Endothelial cell of umbilical vein (primary cell): ENCODE measurements around the gene LPIN1. TPM values are rescaled to one million over a fixed set of nuclear protein-coding genes. Genes with fewer than 3 reads are reported as not detected.
A peak's percentile ranks its signal among the peaks of the same experiment; 100 is the strongest.

Source experiments
- BruUV-seq: library from RNA; stranded (reverse); fragments of 400-500 nt; replicated peaks from 2 replicates; lab custom pipeline; 2021; lab: Mats Ljungman, UMichigan
- CTCF ChIA-PET: fragments of 300-600, 350-600 bp; sonication (Branson Sonifier 250); formaldehyde crosslinking; loops from one replicate; lab custom pipeline; 2021; ENCODE audit warnings: antibody characterized with exemption, inconsistent platforms; lab: Charles Lee
- POLR2A ChIA-PET: fragments of 300-600, 350-600 bp; sonication (Branson Sonifier 250); formaldehyde crosslinking; loops from one replicate; lab custom pipeline; 2021; ENCODE audit warnings: antibody characterized with exemption, inconsistent platforms; lab: Charles Lee
- DNase-seq: peaks from one replicate; pipeline ENCODE4 v3.0.0-alpha.2; 2011; ENCODE audit warnings: low read depth, low spot score
- FAIRE-seq: peaks from 2 replicates; lab custom pipeline; 2011; peaks lifted over from hg19 to GRCh38; lab: Jason Lieb, UNC
- H2AFZ ChIP-seq: 2 replicates; pipeline ENCODE4 v1.6.0; 2012; ENCODE audit warnings: low read depth, low read length, control low read depth, inconsistent platforms
- H3K27ac ChIP-seq: 2 replicates; pipeline ENCODE4 v1.5.1; 2011; ENCODE audit warnings: low read depth, mild to moderate bottlenecking, control low read depth, low read length, moderate library complexity; ENCODE audit not compliant: insufficient read depth
- H3K27me3 ChIP-seq, 2 experiments: 2 replicates each; pipeline versions ENCODE4 v1.6.0 to v1.6.1; 2011; ENCODE audit warnings: low read length in 2 of 2, mixed read lengths in 1 of 2; ENCODE audit not compliant: control insufficient read depth in 2 of 2, insufficient read depth in 2 of 2
- H3K36me3 ChIP-seq, 2 experiments: 2 replicates in 1 of 2; 3 replicates in 1 of 2; pipeline ENCODE4 v1.5.1; 2011; ENCODE audit warnings: low read length in 2 of 2, mild to moderate bottlenecking in 1 of 2, moderate library complexity in 1 of 2; ENCODE audit not compliant: control insufficient read depth in 2 of 2, insufficient read depth in 2 of 2; ENCODE audit errors: extremely low read depth in 1 of 2
- H3K4me1 ChIP-seq: 3 replicates; pipeline ENCODE4 v1.5.1; 2011; ENCODE audit warnings: mild to moderate bottlenecking, low read length; ENCODE audit not compliant: control insufficient read depth, insufficient read depth; ENCODE audit errors: extremely low read depth
- H3K4me2 ChIP-seq: 2 replicates; pipeline ENCODE4 v1.6.1; 2011; ENCODE audit warnings: low read length, control low read depth, mixed read lengths; ENCODE audit not compliant: insufficient read depth
- H3K4me3 ChIP-seq, 3 experiments: fragments of 200-600 bp in 1 of 3; sonication (generic), shearing (Covaris generic) in 1 of 3; replicated peaks in 1 of 3; 2 replicates each; pipeline ENCODE4 v1.5.1; 2011 to 2016; ENCODE audit warnings: control low read depth in 3 of 3, low read length in 3 of 3, mild to moderate bottlenecking in 2 of 3, inconsistent platforms in 1 of 3, low read depth in 1 of 3, moderate library complexity in 1 of 3; ENCODE audit not compliant: insufficient read depth in 1 of 3
- H3K79me2 ChIP-seq: 2 replicates; pipeline ENCODE4 v1.6.0; 2012; ENCODE audit warnings: low read length, inconsistent platforms; ENCODE audit not compliant: control insufficient read depth, insufficient read depth
- H3K9ac ChIP-seq: replicated peaks from 2 replicates; pipeline ENCODE3; 2011; ENCODE audit warnings: low read length, control low read depth; ENCODE audit not compliant: insufficient read depth; ENCODE audit errors: extremely low read depth
- H3K9me1 ChIP-seq: replicated peaks from 3 replicates; pipeline ENCODE4 v1.6.0; 2011; ENCODE audit warnings: mild to moderate bottlenecking, low read length; ENCODE audit not compliant: control insufficient read depth, insufficient read depth; ENCODE audit errors: extremely low read depth
- H3K9me3 ChIP-seq: replicated peaks from 2 replicates; pipeline ENCODE4 v1.5.1; 2012; ENCODE audit warnings: low read length, inconsistent platforms; ENCODE audit not compliant: control insufficient read depth, insufficient read depth
- H4K20me1 ChIP-seq: replicated peaks from 2 replicates; pipeline ENCODE3; 2011; ENCODE audit warnings: mild to moderate bottlenecking, low read length; ENCODE audit not compliant: control insufficient read depth, insufficient read depth; ENCODE audit errors: extremely low read depth
- EZH2 ChIP-seq: IDR thresholded peaks from 2 replicates; pipeline ENCODE4 v1.6.1; 2012; ENCODE audit warnings: borderline replicate concordance, low read depth, mild to moderate bottlenecking, moderate library complexity, low read length, inconsistent platforms; ENCODE audit not compliant: severe bottlenecking
- FOS ChIP-seq: IDR thresholded peaks from 2 replicates; pipeline ENCODE4 v1.6.1; 2011; ENCODE audit warnings: mild to moderate bottlenecking, low read length, moderate library complexity, borderline replicate concordance; ENCODE audit not compliant: insufficient read depth
- GATA2 ChIP-seq: IDR thresholded peaks from 2 replicates; pipeline ENCODE4 v1.7.0; 2011; ENCODE audit warnings: low read depth, mild to moderate bottlenecking, moderate library complexity, mixed read lengths, low read length; ENCODE audit not compliant: insufficient read length, insufficient read depth
- JUN ChIP-seq: IDR thresholded peaks from 2 replicates; pipeline ENCODE4 v1.6.1; 2011; ENCODE audit warnings: borderline replicate concordance, low read depth; ENCODE audit not compliant: insufficient read length, insufficient read depth
- MYC ChIP-seq: IDR thresholded peaks from one replicate; pipeline ENCODE4 v1.6.1; 2011; ENCODE audit warnings: mild to moderate bottlenecking, low read depth, low read length
- POLR2A ChIP-seq: IDR thresholded peaks from 2 replicates; pipeline ENCODE4 v1.6.1; 2012; ENCODE audit warnings: low read depth, mild to moderate bottlenecking, control low read depth, low read length
- POLR2AphosphoS5 ChIP-seq: IDR thresholded peaks from 2 replicates; pipeline ENCODE4 v1.6.1; 2012; ENCODE audit warnings: low read depth, mild to moderate bottlenecking, control low read depth, low read length, moderate library complexity; ENCODE audit not compliant: insufficient read depth
- dilution Hi-C: fragments of 300-500 bp; cut with MboI; formaldehyde crosslinking; loops from one replicate; pipeline ENCODE4 v1.15.0; 2019; ENCODE audit warnings: low sequenced_read_pairs; ENCODE audit not compliant: extremely low pct_ligation_motif_present
- intact Hi-C: fragments of 100-400 bp; cut with micrococcal nuclease; formaldehyde crosslinking; loops from one replicate; pipeline ENCODE4 v1.10.0; 2022
- polyA plus RNA-seq, 4 experiments: library from polyadenylated mRNA; depleted of rRNA in 3 of 4; stranded (reverse) in 3 of 4; unstranded in 1 of 4; fragments of >200 nt; gene quantifications; 2 replicates each; pipeline versions ENCODE4 v1.2.1 to v1.2.3, GENCODE V29; 2011 to 2012; ENCODE audit warnings: missing spikeins in 1 of 4
- total RNA-seq: library from RNA; stranded (reverse); gene quantifications from 2 replicates; pipeline ENCODE4 v1.2.3, GENCODE V29; 2021
- TF ChIP-seq, protein P1 (sequence below), 2 donors: IDR thresholded peaks; 1 replicate in 1 of 2; 2 replicates in 1 of 2; pipeline ENCODE4 v1.5.1; 2011; ENCODE audit warnings: low read length in 2 of 2, mild to moderate bottlenecking in 2 of 2, moderate library complexity in 2 of 2, control low read depth in 1 of 2, inconsistent platforms in 1 of 2, low read depth in 1 of 2; ENCODE audit not compliant: insufficient read depth in 1 of 2; ENCODE audit errors: extremely low read depth in 1 of 2
- TF ChIP-seq, protein P2 (sequence below): IDR thresholded peaks from 2 replicates; pipeline ENCODE4 v1.6.1; 2011; ENCODE audit not compliant: insufficient read depth, insufficient read length

LPIN1 gene
- total and polyA plus RNA-seq, 2 donors (not counting 3 experiments of a cell fraction or from before 2014, with no cell fraction given): 26.6 to 80.4 TPM

DNA sequence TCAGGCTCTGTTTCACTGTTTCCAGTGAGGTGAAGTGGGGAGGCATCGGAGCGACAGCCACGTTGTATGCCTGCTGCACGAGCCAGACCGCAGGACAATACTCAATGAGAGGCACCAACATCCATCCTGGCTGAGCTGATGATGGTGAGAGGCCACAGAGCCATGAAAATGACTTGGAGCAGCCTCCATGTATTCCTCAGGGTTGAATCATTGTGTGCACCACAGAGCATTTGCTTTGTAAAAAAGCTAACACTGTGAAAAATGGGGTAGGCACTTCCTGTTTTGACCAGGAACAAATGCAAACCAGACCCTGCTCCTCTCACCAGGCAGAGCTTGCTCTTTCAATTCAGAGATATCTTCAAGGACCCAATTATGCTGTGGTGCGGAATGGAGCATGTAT lies 87.2 kb downstream of the LPIN1 start:
- H3K4me2 ChIP-seq: no peak overlapping the region
- peaks cover 30% of the 10 kb centered on the region for H3K4me1 ChIP-seq
- H3K9ac ChIP-seq: no peak overlapping the region
- dilution Hi-C loops (no loop called here), intact Hi-C loops (loop anchor here (5.0 kb wide), 2 partner anchors 494 to 579 kb away; no protein-coding TSS in a partner anchor)
- H2AFZ ChIP-seq: no peak overlapping the region
- H3K27ac ChIP-seq: no peak overlapping the region
- no peaks in the 10 kb centered on the region for H4K20me1 ChIP-seq
- BruUV-seq: no TSS peak
- POLR2A ChIA-PET: no interaction called here
- FAIRE-seq (peak; percentile 56), DNase-seq (no peak)
- CTCF ChIA-PET: interaction anchor here (1.6 to 1.7 kb wide), 2 partner anchors 1173 kb away, joined by 6 to 7 read pairs; no protein-coding TSS in a partner anchor
- no peak overlapping the region for H3K4me3 ChIP-seq
- TF ChIP-seq GATA2 (no peak), POLR2AphosphoS5 (no peak), FOS (no peak), EZH2 (no peak), MYC (no peak), JUN (no peak), POLR2A (no peak)
- TF ChIP-seq, protein P1, sequence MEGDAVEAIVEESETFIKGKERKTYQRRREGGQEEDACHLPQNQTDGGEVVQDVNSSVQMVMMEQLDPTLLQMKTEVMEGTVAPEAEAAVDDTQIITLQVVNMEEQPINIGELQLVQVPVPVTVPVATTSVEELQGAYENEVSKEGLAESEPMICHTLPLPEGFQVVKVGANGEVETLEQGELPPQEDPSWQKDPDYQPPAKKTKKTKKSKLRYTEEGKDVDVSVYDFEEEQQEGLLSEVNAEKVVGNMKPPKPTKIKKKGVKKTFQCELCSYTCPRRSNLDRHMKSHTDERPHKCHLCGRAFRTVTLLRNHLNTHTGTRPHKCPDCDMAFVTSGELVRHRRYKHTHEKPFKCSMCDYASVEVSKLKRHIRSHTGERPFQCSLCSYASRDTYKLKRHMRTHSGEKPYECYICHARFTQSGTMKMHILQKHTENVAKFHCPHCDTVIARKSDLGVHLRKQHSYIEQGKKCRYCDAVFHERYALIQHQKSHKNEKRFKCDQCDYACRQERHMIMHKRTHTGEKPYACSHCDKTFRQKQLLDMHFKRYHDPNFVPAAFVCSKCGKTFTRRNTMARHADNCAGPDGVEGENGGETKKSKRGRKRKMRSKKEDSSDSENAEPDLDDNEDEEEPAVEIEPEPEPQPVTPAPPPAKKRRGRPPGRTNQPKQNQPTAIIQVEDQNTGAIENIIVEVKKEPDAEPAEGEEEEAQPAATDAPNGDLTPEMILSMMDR (IDR thresholded peaks at IDR 0.05; ENCODE audit: extremely low read depth in 1 of 2, insufficient read depth in 1 of 2, low read depth in 1 of 2, low read length in 2 of 2): no peak
- TF ChIP-seq, protein P2, sequence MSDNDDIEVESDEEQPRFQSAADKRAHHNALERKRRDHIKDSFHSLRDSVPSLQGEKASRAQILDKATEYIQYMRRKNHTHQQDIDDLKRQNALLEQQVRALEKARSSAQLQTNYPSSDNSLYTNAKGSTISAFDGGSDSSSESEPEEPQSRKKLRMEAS: no peak
- no peaks in the 10 kb centered on the region for H3K9me1 ChIP-seq
- no peaks in the 10 kb centered on the region for H3K9me3 ChIP-seq
- H3K27me3 ChIP-seq: peaks cover 0 to 2% of the 10 kb centered on the region in 2 experiments
- H3K36me3 ChIP-seq: no peaks in the 10 kb centered on the region
- H3K79me2 ChIP-seq: no peaks in the 10 kb centered on the region
